Measurements from ENCODE around the gene MCM7.

GRCh38 chr7:100048680-100049079 is 52.5 kb downstream of the MCM7 start:
- no peak for TF ChIP-seq CTCF (conservative IDR thresholded peaks at IDR 0.05; ENCODE audit: low read length)
- TF ChIP-seq EZH2phosphoT487 (IDR thresholded peaks at IDR 0.05; ENCODE audit: borderline replicate concordance): no peak
